MCF 10A (cell line): ENCODE data around the gene EYA3. TPM values are rescaled to one million over a fixed set of nuclear protein-coding genes. Genes with fewer than 3 reads are reported as not detected.

Experiments used
- BruUV-seq: library from RNA; stranded (reverse); fragments of 400-500 nt; replicated peaks from 2 replicates; lab custom pipeline; 2021; lab: Mats Ljungman, UMichigan
- CTCF ChIA-PET: fragments of 300-600 bp; sonication (Branson Sonifier 250); formaldehyde crosslinking; extraction: SDS; loops from one replicate; lab custom pipeline; 2021; ENCODE audit warnings: antibody characterized with exemption, inconsistent platforms; lab: Yijun Ruan, JAX
- POLR2A ChIA-PET: fragments of 300-600, 350-650 bp; sonication (Branson Sonifier 250); formaldehyde crosslinking; extraction: SDS; loops from one replicate; lab custom pipeline; 2020; ENCODE audit warnings: antibody characterized with exemption, inconsistent platforms; lab: Yijun Ruan, JAX
- DNase-seq: peaks from one replicate; pipeline ENCODE4 v3.0.0-alpha.2; 2018; ENCODE audit not compliant: unreplicated experiment
- H3K27ac Mint-ChIP-seq: one replicate; pipeline ENCODE4 v1.8.0; 2022; ENCODE audit warnings: mild to moderate bottlenecking, low read depth, mixed read lengths; ENCODE audit not compliant: unreplicated experiment
- H3K27me3 Mint-ChIP-seq: one replicate; pipeline ENCODE4 v1.8.0; 2022; ENCODE audit warnings: mixed read lengths; ENCODE audit not compliant: insufficient read depth, unreplicated experiment
- H3K36me3 Mint-ChIP-seq: one replicate; pipeline ENCODE4 v1.8.0; 2022; ENCODE audit warnings: mild to moderate bottlenecking, moderate library complexity, mixed read lengths; ENCODE audit not compliant: insufficient read depth, unreplicated experiment
- H3K4me1 Mint-ChIP-seq: one replicate; pipeline ENCODE4 v1.8.0; 2022; ENCODE audit warnings: mixed read lengths; ENCODE audit not compliant: insufficient read depth, unreplicated experiment
- H3K4me3 Mint-ChIP-seq: one replicate; pipeline ENCODE4 v1.8.0; 2022; ENCODE audit warnings: mild to moderate bottlenecking, moderate library complexity, mixed read lengths; ENCODE audit not compliant: unreplicated experiment
- H3K9me3 Mint-ChIP-seq: one replicate; pipeline ENCODE4 v1.8.0; 2022; ENCODE audit warnings: mixed read lengths; ENCODE audit not compliant: unreplicated experiment
- CTCF ChIP-seq: fragments of 200-600 bp; IDR thresholded peaks from one replicate; pipeline ENCODE4 v1.8.0; 2022; ENCODE audit warnings: antibody characterized with exemption, mild to moderate bottlenecking; ENCODE audit not compliant: unreplicated experiment
- intact Hi-C: fragments of 100-400 bp; cut with micrococcal nuclease; formaldehyde crosslinking; loops from 2 replicates; pipeline ENCODE4 v1.14.1; 2022
- total RNA-seq: library from RNA; stranded (reverse); gene quantifications from 2 replicates; pipeline ENCODE4 v1.2.3, GENCODE V29; 2022

The EYA3 gene
- total RNA-seq, 1 experiment from 2014 or later = 14.4 TPM

- H3K27ac Mint-ChIP-seq = peak overlapping the region; percentile 95
- no peak for DNase-seq
- no TSS peak for BruUV-seq
- H3K36me3 Mint-ChIP-seq = peaks cover 17% of the 10 kb centered on the region
- intact Hi-C loops = loop anchor here (2.0 kb wide), 1 partner anchor 16 kb away; no protein-coding TSS in a partner anchor
- no peaks in the 10 kb centered on the region for H3K27me3 Mint-ChIP-seq
- peaks cover 21% of the 10 kb centered on the region for H3K4me1 Mint-ChIP-seq
- H3K9me3 Mint-ChIP-seq = no peaks in the 10 kb centered on the region
- TF ChIP-seq CTCF = no peak
- H3K4me3 Mint-ChIP-seq = peak overlapping the region; percentile 67
- POLR2A ChIA-PET = interaction anchor here (0.6 to 4.5 kb wide), 13 partner anchors 9 to 1278 kb away, joined by 3 to 78 read pairs (median 3); partner anchors contain the start of genes ATP5IF1 and EYA3
- CTCF ChIA-PET = interaction anchor here (0.6 to 1.1 kb wide), 6 partner anchors 14 to 376 kb away, joined by 3 to 5 read pairs (median 4); partner anchors contain the start of gene EYA3
These were observed 21.8 kb downstream of the EYA3 start for GRCh38 chr1:28066393-28067154.

GRCh38 chr1:28064064-28064463 lies 24.3 kb downstream of the EYA3 start:
- Mint-ChIP-seq H3K9me3 (no peaks in the 10 kb centered on the region), H3K4me1 (peaks cover 24% of the 10 kb centered on the region), H3K4me3 (peak overlapping the region; percentile 23), H3K36me3 (peaks cover 8% of the 10 kb centered on the region), H3K27me3 (no peaks in the 10 kb centered on the region), H3K27ac (no peak overlapping the region)
- no peak for TF ChIP-seq CTCF
- BruUV-seq = no TSS peak
- ChIA-PET CTCF (no interaction called here), POLR2A (interaction anchor here (0.7 to 4.5 kb wide), 2 partner anchors 23 to 178 kb away, joined by 3 to 78 read pairs; partner anchors contain the start of gene EYA3)
- intact Hi-C loops = no loop called here
- peak; percentile 61 for DNase-seq

DNA sequence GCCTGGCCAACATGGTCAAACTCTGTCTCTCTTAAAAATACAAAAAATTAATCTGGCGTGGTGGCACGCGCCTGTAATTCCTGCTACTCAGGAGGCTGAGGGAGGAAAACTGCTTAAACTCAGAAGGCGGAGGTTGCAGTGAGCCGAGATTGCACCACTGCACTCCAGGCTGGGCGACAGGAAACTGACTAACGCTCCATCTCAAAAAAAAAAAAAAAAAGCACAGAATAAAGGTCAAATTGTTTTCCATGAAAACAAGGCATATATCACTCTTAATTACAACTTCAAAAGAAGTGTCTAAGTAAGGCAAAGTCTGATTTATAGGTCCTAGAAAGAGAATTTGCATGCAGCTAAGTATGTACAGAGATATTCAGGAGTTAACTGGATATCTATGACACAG lies 25.6 kb downstream of the EYA3 start:
- H3K4me1 Mint-ChIP-seq = peaks cover 27% of the 10 kb centered on the region
- H3K27ac Mint-ChIP-seq = no peak overlapping the region
- no peaks in the 10 kb centered on the region for H3K27me3 Mint-ChIP-seq
- ChIA-PET CTCF (no interaction called here), POLR2A (interaction anchor here (1.7 to 3.1 kb wide), 2 partner anchors 23 to 25 kb away, joined by 5 to 12 read pairs; partner anchors contain the start of gene EYA3)
- peak; percentile 57 for DNase-seq
- no peak overlapping the region for H3K4me3 Mint-ChIP-seq
- no TSS peak for BruUV-seq
- TF ChIP-seq CTCF = no peak
- intact Hi-C loops = no loop called here
- no peaks in the 10 kb centered on the region for H3K9me3 Mint-ChIP-seq
- H3K36me3 Mint-ChIP-seq = peaks cover 7% of the 10 kb centered on the region
